Measurements from ENCODE around the gene CFAP74. TPM values are rescaled to one million over a fixed set of nuclear protein-coding genes. Genes with fewer than 3 reads are reported as not detected.
A peak's percentile ranks its signal among the peaks of the same experiment; 100 is the strongest.

Gene CFAP74
- total and polyA plus RNA-seq, 12 donors, result 0.03 TPM; not detected in 11

DNA sequence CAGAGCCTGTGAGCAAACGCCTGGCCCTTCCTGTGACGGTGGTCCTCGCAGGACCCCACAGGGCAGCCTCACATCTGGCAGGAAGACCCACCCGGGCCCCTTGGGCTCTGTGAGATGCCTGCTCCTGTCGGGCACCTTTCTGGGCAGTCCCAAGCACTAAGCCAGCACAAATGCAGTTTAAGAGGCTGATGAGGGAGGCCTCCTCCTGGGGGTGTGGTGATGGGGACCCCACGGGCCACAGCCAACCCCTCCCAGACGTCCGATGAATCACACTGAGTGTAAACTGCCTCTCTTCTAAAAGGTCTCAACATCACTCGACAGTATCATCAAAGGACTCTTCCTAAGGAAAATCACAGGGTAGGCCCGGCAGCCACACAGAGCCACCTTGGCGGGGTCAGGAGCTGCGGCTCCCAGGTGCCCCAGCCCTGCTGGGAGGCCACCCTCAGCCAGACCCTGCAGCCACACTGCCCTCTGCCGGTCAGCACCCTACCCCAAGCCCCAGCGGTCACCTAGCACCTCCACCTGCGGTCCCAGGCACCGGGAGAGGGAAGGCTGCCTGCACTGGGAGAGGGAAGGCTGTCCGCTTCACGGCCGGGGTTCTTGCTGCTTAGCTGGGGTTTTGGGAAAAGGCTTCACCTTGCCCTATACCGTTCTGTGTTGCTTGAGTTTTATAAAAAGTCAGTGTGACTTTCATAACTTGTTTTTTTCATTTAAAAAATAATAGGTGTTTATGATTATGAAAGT lies 42.8 kb upstream of the CFAP74 start:
- H3K4me1 ChIP-seq, result peaks cover 14 to 34% (median 23%) of the 10 kb centered on the region in 9 donors
- 28 to 37% methylated on average over 20 of the region's 20 CpGs for WGBS, 2 donors
- intact Hi-C loops (cut with DNase I), result loop anchor here in 9 of 10 donors (1.0 to 10.0 kb wide), 6 partner anchors 24 to 104 kb away; no protein-coding TSS in a partner anchor
- H3K9me3 ChIP-seq, result no peaks in the 10 kb centered on the region
- H3K36me3 ChIP-seq, result no peaks in the 10 kb centered on the region
- ATAC-seq (peak in 7 of 8 donors; percentile 23 to 67 (median 42)), DNase-seq (peak; percentile 51 to 66)
- peaks cover 0 to 64% (median 57%) of the 10 kb centered on the region in 7 donors for H3K27me3 ChIP-seq
- no peak overlapping the region for H3K27ac ChIP-seq
- H3K4me3 ChIP-seq, result no peak overlapping the region
- TF ChIP-seq, protein P1, sequence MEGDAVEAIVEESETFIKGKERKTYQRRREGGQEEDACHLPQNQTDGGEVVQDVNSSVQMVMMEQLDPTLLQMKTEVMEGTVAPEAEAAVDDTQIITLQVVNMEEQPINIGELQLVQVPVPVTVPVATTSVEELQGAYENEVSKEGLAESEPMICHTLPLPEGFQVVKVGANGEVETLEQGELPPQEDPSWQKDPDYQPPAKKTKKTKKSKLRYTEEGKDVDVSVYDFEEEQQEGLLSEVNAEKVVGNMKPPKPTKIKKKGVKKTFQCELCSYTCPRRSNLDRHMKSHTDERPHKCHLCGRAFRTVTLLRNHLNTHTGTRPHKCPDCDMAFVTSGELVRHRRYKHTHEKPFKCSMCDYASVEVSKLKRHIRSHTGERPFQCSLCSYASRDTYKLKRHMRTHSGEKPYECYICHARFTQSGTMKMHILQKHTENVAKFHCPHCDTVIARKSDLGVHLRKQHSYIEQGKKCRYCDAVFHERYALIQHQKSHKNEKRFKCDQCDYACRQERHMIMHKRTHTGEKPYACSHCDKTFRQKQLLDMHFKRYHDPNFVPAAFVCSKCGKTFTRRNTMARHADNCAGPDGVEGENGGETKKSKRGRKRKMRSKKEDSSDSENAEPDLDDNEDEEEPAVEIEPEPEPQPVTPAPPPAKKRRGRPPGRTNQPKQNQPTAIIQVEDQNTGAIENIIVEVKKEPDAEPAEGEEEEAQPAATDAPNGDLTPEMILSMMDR (IDR thresholded peaks at IDR 0.05), result peak; percentile 45 to 81 (median 74)

DNA sequence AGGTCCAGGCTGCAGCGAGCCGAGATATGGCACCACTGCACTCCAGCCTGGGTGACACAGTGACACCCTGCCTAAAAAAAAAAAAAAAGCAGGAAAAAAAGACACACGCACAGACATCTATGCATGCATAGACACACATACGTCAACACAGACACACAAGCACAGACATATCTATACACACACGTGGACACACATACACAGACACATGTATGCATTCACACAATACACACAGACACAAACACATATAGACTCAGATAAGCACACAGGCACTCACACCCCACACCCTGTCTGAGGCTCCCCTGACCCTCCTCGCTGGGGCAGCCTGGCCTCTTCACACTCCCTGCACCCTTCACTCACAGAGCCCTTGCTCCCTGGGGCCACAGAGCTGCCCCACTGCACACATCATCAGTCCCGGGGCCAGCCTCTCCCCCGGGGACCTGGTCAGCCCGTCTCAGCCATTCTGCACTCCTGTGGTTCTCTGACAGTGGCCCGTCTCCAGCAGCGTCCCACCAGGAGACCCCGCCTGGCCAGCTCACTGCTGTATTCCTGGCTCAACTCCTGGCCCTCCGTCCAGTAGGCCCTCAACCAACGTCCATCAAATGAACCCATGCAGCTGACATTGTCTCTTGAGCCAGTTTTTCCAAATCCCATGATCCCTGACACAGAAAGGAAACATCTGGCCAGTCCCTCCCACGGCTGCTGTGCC lies 42.0 kb upstream of the CFAP74 start:
- H3K36me3 ChIP-seq, result no peaks in the 10 kb centered on the region
- DNase-seq, result no peak
- no peak overlapping the region for H3K27ac ChIP-seq
- intact Hi-C loops (cut with DNase I), result loop anchor here (1.0 to 10.0 kb wide), 7 partner anchors 25 to 103 kb away; no protein-coding TSS in a partner anchor
- 47 to 53% methylated on average over 15 of the region's 15 CpGs for WGBS, 2 donors
- no peak overlapping the region for H3K4me3 ChIP-seq
- TF ChIP-seq, protein P1 (IDR thresholded peaks at IDR 0.05), result no peak
- no peaks in the 10 kb centered on the region for H3K9me3 ChIP-seq
- H3K4me1 ChIP-seq, result peaks cover 13 to 30% (median 22%) of the 10 kb centered on the region in 9 donors
- peaks cover 0 to 57% (median 49%) of the 10 kb centered on the region in 7 donors for H3K27me3 ChIP-seq
- ATAC-seq, result no peak

DNA sequence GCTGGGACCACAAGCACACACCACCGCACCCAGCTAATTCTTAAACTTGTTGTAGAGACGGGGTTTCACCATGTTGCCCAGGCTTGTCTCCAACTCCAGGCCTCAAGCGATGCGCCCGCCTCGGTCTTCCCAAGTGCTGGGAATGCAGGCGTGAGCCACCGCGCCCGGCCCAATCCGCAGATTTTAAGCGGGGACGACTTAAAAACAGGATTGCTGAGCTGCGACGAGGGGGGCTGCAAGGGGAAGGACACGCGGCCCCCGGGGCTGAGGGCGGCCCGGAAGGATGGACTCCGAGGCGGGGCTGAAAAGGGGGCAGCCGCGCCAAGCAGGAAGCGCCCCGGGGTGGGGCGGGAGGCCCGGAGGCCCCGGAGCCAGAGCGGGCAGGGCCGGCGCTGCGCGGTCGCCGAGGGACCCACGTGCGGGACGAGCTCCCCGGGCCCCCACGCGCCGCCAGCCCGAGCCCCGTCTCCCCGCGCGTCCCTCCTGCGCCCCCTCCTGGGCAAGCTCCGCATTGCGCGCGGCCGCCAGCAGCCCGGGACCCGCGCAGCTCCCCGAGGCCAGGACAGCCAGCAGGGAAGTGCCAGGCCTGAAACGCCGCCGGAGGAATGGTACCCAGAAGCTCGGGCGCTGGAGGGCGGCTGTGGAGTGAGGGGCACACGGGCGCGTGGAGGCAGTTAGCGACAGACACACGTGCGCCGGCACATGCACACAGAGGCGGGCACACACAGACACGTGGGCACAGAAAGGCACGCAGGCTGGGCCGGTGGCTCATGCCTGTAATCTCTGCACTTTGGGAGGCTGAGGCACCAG lies 41.1 kb upstream of the CFAP74 start:
- intact Hi-C loops (cut with DNase I), result loop anchor here (1.0 to 10.0 kb wide), 8 partner anchors 82 to 102 kb away; no protein-coding TSS in a partner anchor
- peak; percentile 50 to 79 for DNase-seq
- Histone ChIP-seq H3K9me3 (no peaks in the 10 kb centered on the region), H3K27me3 (peaks cover 0 to 49% (median 40%) of the 10 kb centered on the region in 7 donors), H3K36me3 (no peaks in the 10 kb centered on the region), H3K4me1 (peaks cover 12 to 29% (median 20%) of the 10 kb centered on the region in 9 donors), H3K4me3 (peak overlapping the region in 9 of 10 donors; percentile 5 to 40 (median 29)), H3K27ac (peak overlapping the region in 1 of 10 donors; percentile 28)
- ATAC-seq, result peak; percentile 61 to 83 (median 76)
- 10% methylated on average over 64 to 74 of the region's 75 CpGs for WGBS, 2 donors
- TF ChIP-seq, protein P1 (IDR thresholded peaks at IDR 0.05), result peak; percentile 70 to 91 (median 82)
